OCI-LY1 (cell line): ENCODE data around the gene LRRC25.

Source experiments
- H2AFZ ChIP-seq: fragments of 200-600 bp; sonication (generic), shearing (Covaris generic); 2 replicates; pipeline ENCODE4 v1.6.0; 2014; ENCODE audit warnings: antibody characterized with exemption, mild to moderate bottlenecking, low read length
- H3F3A ChIP-seq: fragments of 200-600 bp; sonication (generic), shearing (Covaris generic); 2 replicates; pipeline ENCODE4 v1.6.0; 2014; ENCODE audit warnings: mild to moderate bottlenecking, antibody characterized with exemption, low read length, moderate library complexity; ENCODE audit not compliant: insufficient read depth
- H3K27ac ChIP-seq: fragments of 200-600 bp; sonication (generic); 2 replicates; pipeline ENCODE4 v1.5.1; 2014; ENCODE audit warnings: low read length, mixed run types, mild to moderate bottlenecking, low read depth; ENCODE audit not compliant: poor library complexity, severe bottlenecking
- H3K27me3 ChIP-seq: fragments of 200-600 bp; sonication (generic); 2 replicates; pipeline ENCODE4 v1.6.0; 2014; ENCODE audit warnings: antibody characterized with exemption, mild to moderate bottlenecking, low read length, moderate library complexity; ENCODE audit not compliant: insufficient read depth
- H3K36me3 ChIP-seq: fragments of 200-600 bp; sonication (generic); 2 replicates; pipeline ENCODE4 v1.6.1; 2014; ENCODE audit warnings: mild to moderate bottlenecking, antibody characterized with exemption, low read length, moderate library complexity, mixed read lengths; ENCODE audit not compliant: insufficient read depth
- H3K4me1 ChIP-seq: fragments of 200-600 bp; sonication (generic); 2 replicates; pipeline ENCODE4 v1.5.1; 2014; ENCODE audit warnings: mild to moderate bottlenecking, low read length, moderate library complexity; ENCODE audit not compliant: insufficient read depth, severe bottlenecking
- H3K4me2 ChIP-seq: fragments of 200-600 bp; sonication (generic), shearing (Covaris generic); 2 replicates; pipeline ENCODE4 v1.6.1; 2014; ENCODE audit warnings: low read length
- H3K4me3 ChIP-seq: fragments of 200-600 bp; sonication (generic); 2 replicates; pipeline ENCODE4 v1.5.1; 2014; ENCODE audit warnings: low read length, low read depth, mild to moderate bottlenecking, mixed read lengths; ENCODE audit not compliant: poor library complexity, severe bottlenecking
- H3K79me2 ChIP-seq: fragments of 200-600 bp; shearing (Covaris generic); 2 replicates; pipeline ENCODE4 v1.6.1; 2016; ENCODE audit warnings: mixed run types, low read length, mixed read lengths; ENCODE audit not compliant: insufficient read depth
- H3K9ac ChIP-seq: fragments of 200-600 bp; sonication (generic), shearing (Covaris generic); 2 replicates; pipeline ENCODE4 v1.6.1; 2014; ENCODE audit warnings: mild to moderate bottlenecking, low read length, mixed read lengths
- H3K9me2 ChIP-seq: fragments of 200-600 bp; sonication (generic), shearing (Covaris generic); 2 replicates; pipeline ENCODE4 v1.6.1; 2014; ENCODE audit warnings: low read depth, mild to moderate bottlenecking, low read length, mixed read lengths
- H3K9me3 ChIP-seq: fragments of 200-600 bp; shearing (Covaris generic); 2 replicates; pipeline ENCODE4 v1.6.1; 2014; ENCODE audit warnings: low read length, mixed read lengths
- H4K20me1 ChIP-seq: fragments of 200-600 bp; sonication (generic), shearing (Covaris generic); 2 replicates; pipeline ENCODE4 v1.6.0; 2016; ENCODE audit warnings: mild to moderate bottlenecking, low read length; ENCODE audit not compliant: insufficient read depth
- EZH2 ChIP-seq: fragments of 200-600 bp; sonication (generic), shearing (Covaris generic); IDR thresholded peaks from 2 replicates; pipeline ENCODE4 v1.8.0; 2017; ENCODE audit warnings: borderline replicate concordance, mixed run types, mild to moderate bottlenecking, antibody characterized with exemption, low read length, moderate library complexity, mixed read lengths
- TF ChIP-seq, protein P1 (sequence below): fragments of 200-600 bp; sonication (generic), shearing (Covaris generic); IDR thresholded peaks from 2 replicates; pipeline ENCODE4 v1.5.1; 2017; ENCODE audit warnings: mild to moderate bottlenecking, antibody characterized with exemption, low read length, moderate library complexity, mixed read lengths

Gene LRRC25

DNA sequence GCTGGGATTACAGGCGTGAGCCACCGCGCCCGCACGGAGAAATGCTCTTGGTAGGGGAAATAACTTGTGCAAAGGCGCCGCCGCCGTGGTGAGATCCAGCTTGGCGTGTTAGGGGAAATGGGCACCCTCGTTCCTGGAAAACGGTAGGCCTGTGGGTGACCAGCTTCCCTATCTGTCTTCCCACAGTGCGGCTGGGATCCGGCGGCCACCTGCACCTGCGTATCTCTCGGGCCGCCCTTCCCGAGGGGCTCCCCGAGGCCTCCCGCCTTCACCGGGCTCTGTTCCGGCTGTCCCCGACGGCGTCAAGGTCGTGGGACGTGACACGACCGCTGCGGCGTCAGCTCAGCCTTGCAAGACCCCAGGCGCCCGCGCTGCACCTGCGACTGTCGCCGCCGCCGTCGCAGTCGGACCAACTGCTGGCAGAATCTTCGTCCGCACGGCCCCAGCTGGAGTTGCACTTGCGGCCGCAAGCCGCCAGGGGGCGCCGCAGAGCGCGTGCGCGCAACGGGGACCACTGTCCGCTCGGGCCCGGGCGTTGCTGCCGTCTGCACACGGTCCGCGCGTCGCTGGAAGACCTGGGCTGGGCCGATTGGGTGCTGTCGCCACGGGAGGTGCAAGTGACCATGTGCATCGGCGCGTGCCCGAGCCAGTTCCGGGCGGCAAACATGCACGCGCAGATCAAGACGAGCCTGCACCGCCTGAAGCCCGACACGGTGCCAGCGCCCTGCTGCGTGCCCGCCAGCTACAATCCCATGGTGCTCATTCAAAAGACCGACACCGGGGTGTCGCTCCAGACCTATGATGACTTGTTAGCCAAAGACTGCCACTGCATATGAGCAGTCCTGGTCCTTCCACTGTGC lies 9.1 kb downstream of the LRRC25 start:
- no peak overlapping the region for H2AFZ ChIP-seq

DNA sequence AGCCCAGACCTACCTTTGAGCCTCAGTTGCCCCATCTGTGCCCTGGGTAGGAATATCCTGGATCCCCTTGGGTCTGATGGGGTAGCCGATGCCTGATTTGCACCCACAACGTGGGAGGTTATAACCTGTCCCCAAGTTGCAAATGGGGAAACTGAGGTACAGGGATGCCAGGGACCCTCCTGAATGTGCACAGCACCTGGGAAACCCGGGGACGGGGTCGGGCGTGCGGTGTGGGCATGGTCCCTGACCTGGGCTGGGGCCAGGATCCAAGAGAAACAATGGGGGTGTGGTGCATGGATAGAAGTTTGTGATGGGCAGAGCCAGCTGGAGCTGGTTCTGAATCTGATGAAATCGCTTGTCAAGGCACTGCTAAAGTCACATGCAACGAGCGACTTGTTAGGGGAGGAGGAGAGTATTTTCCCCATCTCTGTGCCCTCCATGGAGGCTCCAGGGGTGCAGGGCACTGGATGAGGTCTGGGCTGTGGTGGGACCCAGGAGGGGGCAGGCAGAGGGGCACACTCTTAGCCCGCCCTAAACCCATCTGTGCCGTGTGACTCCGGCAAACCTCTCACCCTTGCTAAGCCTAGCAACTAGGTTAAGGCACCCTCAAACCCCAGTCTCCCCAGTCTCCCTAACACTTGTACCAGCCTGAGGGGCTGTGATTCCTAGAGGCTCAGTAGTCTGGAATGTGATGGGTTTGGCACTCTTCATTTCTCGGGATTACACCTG lies 10.7 kb downstream of the LRRC25 start:
- no peak overlapping the region for H3K4me3 ChIP-seq
- no peaks in the 10 kb centered on the region for H4K20me1 ChIP-seq
- no peak overlapping the region for H3K9ac ChIP-seq
- no peak overlapping the region for H2AFZ ChIP-seq
- H3K9me3 ChIP-seq: no peaks in the 10 kb centered on the region
- peaks cover 23% of the 10 kb centered on the region; the same call in 1 of the 2 replicates for H3K27me3 ChIP-seq
- no peak for TF ChIP-seq EZH2
- TF ChIP-seq, protein P1, sequence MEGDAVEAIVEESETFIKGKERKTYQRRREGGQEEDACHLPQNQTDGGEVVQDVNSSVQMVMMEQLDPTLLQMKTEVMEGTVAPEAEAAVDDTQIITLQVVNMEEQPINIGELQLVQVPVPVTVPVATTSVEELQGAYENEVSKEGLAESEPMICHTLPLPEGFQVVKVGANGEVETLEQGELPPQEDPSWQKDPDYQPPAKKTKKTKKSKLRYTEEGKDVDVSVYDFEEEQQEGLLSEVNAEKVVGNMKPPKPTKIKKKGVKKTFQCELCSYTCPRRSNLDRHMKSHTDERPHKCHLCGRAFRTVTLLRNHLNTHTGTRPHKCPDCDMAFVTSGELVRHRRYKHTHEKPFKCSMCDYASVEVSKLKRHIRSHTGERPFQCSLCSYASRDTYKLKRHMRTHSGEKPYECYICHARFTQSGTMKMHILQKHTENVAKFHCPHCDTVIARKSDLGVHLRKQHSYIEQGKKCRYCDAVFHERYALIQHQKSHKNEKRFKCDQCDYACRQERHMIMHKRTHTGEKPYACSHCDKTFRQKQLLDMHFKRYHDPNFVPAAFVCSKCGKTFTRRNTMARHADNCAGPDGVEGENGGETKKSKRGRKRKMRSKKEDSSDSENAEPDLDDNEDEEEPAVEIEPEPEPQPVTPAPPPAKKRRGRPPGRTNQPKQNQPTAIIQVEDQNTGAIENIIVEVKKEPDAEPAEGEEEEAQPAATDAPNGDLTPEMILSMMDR: no peak
- no peak overlapping the region for H3K27ac ChIP-seq
- H3K4me2 ChIP-seq: no peak overlapping the region
- peaks cover 9% of the 10 kb centered on the region for H3K4me1 ChIP-seq
- H3F3A ChIP-seq: no peaks in the 10 kb centered on the region
- no peaks in the 10 kb centered on the region for H3K36me3 ChIP-seq
- H3K79me2 ChIP-seq: no peaks in the 10 kb centered on the region
- no peaks in the 10 kb centered on the region for H3K9me2 ChIP-seq

More for the DNA sequence above, 9.1 kb downstream of the LRRC25 start:
- no peaks in the 10 kb centered on the region for H3K9me2 ChIP-seq
- H4K20me1 ChIP-seq: no peaks in the 10 kb centered on the region
- H3F3A ChIP-seq: no peaks in the 10 kb centered on the region
- no peaks in the 10 kb centered on the region for H3K36me3 ChIP-seq
- H3K27ac ChIP-seq: no peak overlapping the region
- peaks cover 17% of the 10 kb centered on the region; the same call in 1 of the 2 replicates for H3K27me3 ChIP-seq
- no peak for TF ChIP-seq EZH2
- TF ChIP-seq, protein P1: peak; percentile 94
- no peaks in the 10 kb centered on the region for H3K9me3 ChIP-seq
- no peaks in the 10 kb centered on the region for H3K79me2 ChIP-seq
- peak overlapping the region; percentile 31 for H3K4me3 ChIP-seq
- H3K4me2 ChIP-seq: peak overlapping the region; percentile 55
- H3K4me1 ChIP-seq: peaks cover 18% of the 10 kb centered on the region
- no peak overlapping the region; the same call in 1 of the 2 replicates for H3K9ac ChIP-seq

DNA sequence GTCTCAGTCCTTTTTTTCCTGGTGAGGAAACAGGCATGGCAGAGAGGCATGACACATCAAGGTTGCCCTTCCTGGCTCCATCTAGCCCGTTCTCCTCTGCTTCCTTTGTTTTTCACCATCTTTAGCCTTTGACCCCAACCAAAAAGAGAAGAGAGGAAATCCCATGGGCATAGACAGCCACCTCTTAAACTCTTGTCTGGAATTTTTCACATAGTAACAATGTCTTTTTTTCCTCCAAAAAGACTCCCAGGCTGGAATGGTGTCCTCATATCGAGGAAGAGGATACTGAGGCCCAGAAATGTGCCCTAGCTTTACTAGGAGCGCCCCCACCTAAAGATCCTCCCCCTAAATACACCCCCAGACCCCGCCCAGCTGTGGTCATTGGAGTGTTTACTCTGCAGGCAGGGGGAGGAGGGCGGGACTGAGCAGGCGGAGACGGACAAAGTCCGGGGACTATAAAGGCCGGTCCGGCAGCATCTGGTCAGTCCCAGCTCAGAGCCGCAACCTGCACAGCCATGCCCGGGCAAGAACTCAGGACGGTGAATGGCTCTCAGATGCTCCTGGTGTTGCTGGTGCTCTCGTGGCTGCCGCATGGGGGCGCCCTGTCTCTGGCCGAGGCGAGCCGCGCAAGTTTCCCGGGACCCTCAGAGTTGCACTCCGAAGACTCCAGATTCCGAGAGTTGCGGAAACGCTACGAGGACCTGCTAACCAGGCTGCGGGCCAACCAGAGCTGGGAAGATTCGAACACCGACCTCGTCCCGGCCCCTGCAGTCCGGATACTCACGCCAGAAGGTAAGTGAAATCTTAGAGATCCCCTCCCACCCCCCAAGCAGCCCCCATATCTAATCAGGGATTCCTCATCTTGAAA lies 11.5 kb downstream of the LRRC25 start, which contains the start of gene GDF15:
TSS of gene GDF15 (plus strand) at position 484 of the 868 bp plus-strand sequence. CDS start at position 516, 32 bp downstream.
- Histone ChIP-seq H3K79me2 (no peaks in the 10 kb centered on the region), H3K9ac (no peak within 1 kb of the TSS), H3F3A (no peaks in the 10 kb centered on the region)

More for the DNA sequence above, 11.5 kb downstream of the LRRC25 start, which contains the start of gene GDF15:
- no peaks in the 10 kb centered on the region for H3K36me3 ChIP-seq
- no peak within 1 kb of the TSS for H3K4me2 ChIP-seq
- H3K4me1 ChIP-seq: peaks cover 9% of the 10 kb centered on the region
- H4K20me1 ChIP-seq: no peaks in the 10 kb centered on the region
- no peaks in the 10 kb centered on the region for H3K9me2 ChIP-seq
- peaks cover 23% of the 10 kb centered on the region; the same call in 1 of the 2 replicates for H3K27me3 ChIP-seq
- no peaks in the 10 kb centered on the region for H3K9me3 ChIP-seq
- no peak for TF ChIP-seq EZH2
- TF ChIP-seq, protein P1: peak; percentile 73
- H3K27ac ChIP-seq: no peak within 1 kb of the TSS
- no peak within 1 kb of the TSS for H3K4me3 ChIP-seq
- H2AFZ ChIP-seq: no peak within 1 kb of the TSS
